Sigmoid colon (tissue), 7 donors: ENCODE measurements around the gene CNTLN. TPM values are rescaled to one million over a fixed set of nuclear protein-coding genes. Genes with fewer than 3 reads are reported as not detected.
A peak's percentile ranks its signal among the peaks of the same experiment; 100 is the strongest.
"Not testable (repeated sequence)": the region's sequence is repeated elsewhere in the genome, so short reads cannot be mapped to it uniquely, and the experiment has no call there.

Experiments
- DNase-seq: peaks from one replicate; pipeline ENCODE4 v3.0.0-alpha.2; 2019
- H3K27ac ChIP-seq, 4 donors: fragments of 200-600 bp; sonication (generic); one replicate each; pipeline ENCODE4 v1.5.1; 2016 to 2019; ENCODE audit warnings: mild to moderate bottlenecking in 1 of 4
- H3K27me3 ChIP-seq, 3 donors: fragments of 200-600 bp; sonication (generic); one replicate each; pipeline ENCODE4 v1.5.1; 2019; ENCODE audit warnings: mild to moderate bottlenecking in 1 of 3
- H3K36me3 ChIP-seq, 4 donors: fragments of 200-600 bp; sonication (generic); one replicate each; pipeline ENCODE4 v1.5.1; 2016 to 2019
- H3K4me1 ChIP-seq, 4 donors: fragments of 200-600 bp; sonication (generic); one replicate each; pipeline ENCODE4 v1.5.1; 2017 to 2019
- H3K4me3 ChIP-seq, 4 donors: fragments of 200-600 bp; sonication (generic); one replicate each; pipeline ENCODE4 v1.5.1; 2017 to 2019; ENCODE audit warnings: mild to moderate bottlenecking in 2 of 4, moderate library complexity in 1 of 4
- H3K9me3 ChIP-seq, 4 donors: fragments of 200-600 bp in 3 of 4; sonication (generic) in 3 of 4; one replicate each; pipeline versions ENCODE4 v1.5.1 to v1.6.1; 2013 to 2019
- EP300 ChIP-seq, 4 donors: sonication (generic); formaldehyde crosslinking; IDR thresholded peaks; one replicate each; pipeline ENCODE4 v1.6.1; 2017; ENCODE audit warnings: antibody characterized with exemption in 4 of 4
- POLR2A ChIP-seq, 2 donors: fragments of 450-650 bp; IDR thresholded peaks; one replicate each; pipeline ENCODE4 v1.6.1; 2016; ENCODE audit warnings: antibody characterized with exemption in 2 of 2, mild to moderate bottlenecking in 2 of 2, moderate library complexity in 2 of 2
- POLR2AphosphoS5 ChIP-seq, 4 donors: sonication (generic); formaldehyde crosslinking; IDR thresholded peaks; one replicate each; pipeline ENCODE4 v1.6.1; 2017; ENCODE audit warnings: antibody characterized with exemption in 4 of 4
- WGBS, 2 donors: extraction: QIAGEN DNeasy Blood & Tissue Kit; methylation state at CpG; one replicate each; pipeline ENCODE4 v1.1.7; 2013; 5-methylcytosine and 5-hydroxymethylcytosine counted together
- intact Hi-C: fragments of 100-400 bp; cut with DNase I; formaldehyde crosslinking; loops from one replicate; pipeline ENCODE4 v1.15.1; 2023
- polyA plus RNA-seq, 3 donors: library from polyadenylated mRNA; stranded (reverse); fragments of 200-250 nt; gene quantifications; one replicate each; pipeline ENCODE4 v1.2.3, GENCODE V29; 2013
- total RNA-seq, 4 donors: library from RNA; depleted of rRNA; stranded (reverse); fragments of >200 nt; gene quantifications; one replicate each; pipeline ENCODE4 v1.1.0, GENCODE V29; 2016
- TF ChIP-seq, protein P1 (sequence below), 4 experiments: fragments of 450-650 bp in 3 of 4; fragments of 200-600 bp in 1 of 4; IDR thresholded peaks; one replicate each; pipeline ENCODE4 v1.5.1; 2016 to 2019; ENCODE audit warnings: antibody characterized with exemption in 4 of 4, mild to moderate bottlenecking in 3 of 4, moderate library complexity in 2 of 4
- donor health status: healthy with polysubstance abuse.
- donor health status: Bipolar disorder and iron deficiency.
- donor health status: healthy.

The CNTLN gene
- total and polyA plus RNA-seq, 7 donors = 0.92 to 22.4 (median 12.1) TPM

DNA sequence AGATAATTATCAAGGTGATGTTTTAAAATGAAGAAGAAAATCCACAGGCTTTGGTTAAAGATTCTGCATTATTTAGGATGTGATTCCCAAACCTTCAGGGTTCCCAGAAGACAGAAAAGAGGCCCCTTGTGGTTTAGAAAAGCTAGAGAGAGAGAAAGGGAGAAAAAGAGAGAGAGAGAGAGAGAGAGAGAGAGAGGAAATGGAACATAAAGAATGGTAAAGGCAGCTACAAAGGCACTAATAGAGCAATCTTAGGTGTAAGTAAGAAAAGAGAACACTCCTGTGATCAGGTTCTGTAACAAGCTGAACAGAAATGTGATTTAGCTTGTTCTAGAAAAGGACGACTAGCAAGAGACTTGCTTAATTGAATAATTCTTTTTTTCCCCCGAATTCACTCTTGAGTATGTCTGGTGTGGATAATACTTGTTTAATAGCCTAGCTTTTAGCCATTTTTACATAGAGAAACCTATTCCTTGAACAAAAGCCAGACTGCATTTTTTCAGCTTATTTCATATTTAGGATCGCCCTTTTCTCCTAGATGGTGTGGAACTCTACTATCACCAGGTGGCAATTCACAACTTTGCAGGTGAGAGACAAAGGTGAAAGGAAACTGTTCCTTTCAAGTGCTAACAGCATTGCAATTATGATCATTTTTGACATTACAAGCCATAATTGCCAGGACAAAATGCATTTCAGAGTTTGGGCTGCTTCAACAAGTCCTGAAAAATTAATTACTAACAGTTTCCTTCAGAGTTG, 386.4 kb downstream of the CNTLN start:
- 91% methylated on average over 3 of the region's 3 CpGs for WGBS, 2 donors
- Histone ChIP-seq H3K36me3 (no peaks in the 10 kb centered on the region), H3K27me3 (no peaks in the 10 kb centered on the region), H3K9me3 (no peaks in the 10 kb centered on the region), H3K4me1 (peaks cover 0 to 10% (median 2%) of the 10 kb centered on the region in 4 donors), H3K4me3 (no peak overlapping the region), H3K27ac (no peak overlapping the region)
- TF ChIP-seq EP300 (IDR thresholded peaks at IDR 0.05) = no peak
- TF ChIP-seq, protein P1, sequence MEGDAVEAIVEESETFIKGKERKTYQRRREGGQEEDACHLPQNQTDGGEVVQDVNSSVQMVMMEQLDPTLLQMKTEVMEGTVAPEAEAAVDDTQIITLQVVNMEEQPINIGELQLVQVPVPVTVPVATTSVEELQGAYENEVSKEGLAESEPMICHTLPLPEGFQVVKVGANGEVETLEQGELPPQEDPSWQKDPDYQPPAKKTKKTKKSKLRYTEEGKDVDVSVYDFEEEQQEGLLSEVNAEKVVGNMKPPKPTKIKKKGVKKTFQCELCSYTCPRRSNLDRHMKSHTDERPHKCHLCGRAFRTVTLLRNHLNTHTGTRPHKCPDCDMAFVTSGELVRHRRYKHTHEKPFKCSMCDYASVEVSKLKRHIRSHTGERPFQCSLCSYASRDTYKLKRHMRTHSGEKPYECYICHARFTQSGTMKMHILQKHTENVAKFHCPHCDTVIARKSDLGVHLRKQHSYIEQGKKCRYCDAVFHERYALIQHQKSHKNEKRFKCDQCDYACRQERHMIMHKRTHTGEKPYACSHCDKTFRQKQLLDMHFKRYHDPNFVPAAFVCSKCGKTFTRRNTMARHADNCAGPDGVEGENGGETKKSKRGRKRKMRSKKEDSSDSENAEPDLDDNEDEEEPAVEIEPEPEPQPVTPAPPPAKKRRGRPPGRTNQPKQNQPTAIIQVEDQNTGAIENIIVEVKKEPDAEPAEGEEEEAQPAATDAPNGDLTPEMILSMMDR (IDR thresholded peaks at IDR 0.05) = no peak
- TF ChIP-seq POLR2AphosphoS5 (IDR thresholded peaks at IDR 0.05) = no peak
- TF ChIP-seq POLR2A (IDR thresholded peaks at IDR 0.05) = no peak
- DNase-seq = no peak
- intact Hi-C loops = no loop called here

DNA sequence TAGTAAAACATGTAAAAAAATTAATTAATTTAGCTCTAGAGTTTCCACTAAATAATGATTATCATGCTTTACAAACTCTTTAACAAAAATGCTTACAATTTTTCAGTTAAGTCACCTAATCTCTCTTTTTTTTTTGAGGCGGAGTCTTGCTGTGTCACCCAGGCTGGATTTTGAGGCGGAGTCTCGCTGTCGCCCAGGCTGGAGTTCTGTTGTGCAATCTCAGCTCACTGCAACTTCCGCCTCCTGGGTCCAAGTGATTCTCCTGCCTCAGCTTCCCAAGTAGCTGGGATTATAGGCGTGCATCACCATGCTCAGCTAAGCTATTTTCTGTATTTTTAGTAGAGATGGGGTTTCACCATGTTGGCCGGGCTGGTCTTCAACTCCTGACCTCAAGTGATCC, 391.9 kb downstream of the CNTLN start:
- H3K27me3 ChIP-seq, intact Hi-C loops, H3K27ac ChIP-seq, H3K9me3 ChIP-seq, H3K4me3 ChIP-seq, H3K4me1 ChIP-seq, H3K36me3 ChIP-seq, DNase-seq: not testable (repeated sequence)
- 82 to 88% methylated on average over 7 of the region's 7 CpGs for WGBS, 2 donors

DNA sequence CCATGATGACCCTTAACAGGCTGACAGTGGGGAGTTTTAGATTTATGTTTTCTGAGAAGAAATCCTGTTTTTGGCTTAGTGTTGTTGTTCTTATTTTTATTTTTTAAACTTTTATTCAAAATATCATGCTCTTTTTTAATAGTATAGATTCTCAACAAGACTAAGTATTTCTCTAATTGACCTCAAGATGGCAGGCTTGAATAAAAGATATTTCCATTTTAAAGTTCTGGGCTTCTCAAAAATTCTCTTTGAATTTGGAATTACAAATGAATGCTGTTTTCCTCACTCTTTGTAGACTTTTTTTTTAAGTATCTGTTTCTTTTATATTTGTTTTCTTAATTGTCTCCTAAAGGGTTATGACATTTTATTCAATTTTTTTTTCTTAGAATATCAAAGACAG, 394.0 kb downstream of the CNTLN start:
- Histone ChIP-seq H3K4me3 (no peak overlapping the region), H3K27ac (no peak overlapping the region), H3K4me1 (no peaks in the 10 kb centered on the region), H3K9me3 (no peaks in the 10 kb centered on the region), H3K27me3 (no peaks in the 10 kb centered on the region), H3K36me3 (no peaks in the 10 kb centered on the region)
- no peak for DNase-seq
- intact Hi-C loops = no loop called here
- no peak for TF ChIP-seq EP300 (IDR thresholded peaks at IDR 0.05)
- TF ChIP-seq, protein P1 (IDR thresholded peaks at IDR 0.05) = no peak
- no peak for TF ChIP-seq POLR2A (IDR thresholded peaks at IDR 0.05)
- TF ChIP-seq POLR2AphosphoS5 (IDR thresholded peaks at IDR 0.05) = no peak

DNA sequence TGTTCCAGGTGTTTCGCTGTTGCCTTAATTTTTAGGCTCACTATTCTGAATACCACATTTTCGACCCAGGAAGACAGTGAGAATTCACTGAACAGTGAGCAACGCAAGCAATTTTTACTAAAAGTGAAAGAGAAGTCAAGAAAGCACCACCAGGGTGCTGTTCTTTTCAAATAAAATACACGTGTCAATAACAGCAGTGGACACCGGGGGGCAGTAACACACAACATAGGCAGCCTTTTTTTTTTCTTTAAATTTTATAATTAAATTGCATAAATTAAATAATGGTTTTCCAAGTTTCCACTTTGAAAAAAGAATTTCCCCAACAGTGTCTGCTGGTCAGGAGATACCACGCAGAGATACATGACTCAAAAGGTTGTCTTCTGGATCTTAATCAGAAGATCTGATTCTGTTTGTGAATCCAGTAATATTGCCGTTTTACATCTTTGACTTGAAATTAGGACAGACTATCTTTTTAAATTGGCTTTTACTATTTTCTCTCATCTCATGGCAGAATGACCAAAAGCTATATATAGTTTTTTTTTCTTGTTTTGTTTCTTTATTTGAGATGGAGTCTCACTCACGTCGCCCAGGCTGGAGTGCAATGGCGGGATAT, 396.9 kb downstream of the CNTLN start:
- WGBS, 2 donors = 42 to 44% methylated on average over 10 of the region's 10 CpGs
- Histone ChIP-seq H3K9me3 (no peaks in the 10 kb centered on the region), H3K4me3 (no peak overlapping the region), H3K36me3 (no peaks in the 10 kb centered on the region), H3K4me1 (no peaks in the 10 kb centered on the region), H3K27ac (no peak overlapping the region), H3K27me3 (no peaks in the 10 kb centered on the region)
- intact Hi-C loops = loop anchor here (5.0 kb wide), 1 partner anchor 681 kb away; no protein-coding TSS in a partner anchor
- DNase-seq = no peak
- no peak for TF ChIP-seq EP300 (IDR thresholded peaks at IDR 0.05)
- TF ChIP-seq, protein P1 (IDR thresholded peaks at IDR 0.05) = peak in 2 of 4 experiments; percentile 39 to 43
- TF ChIP-seq POLR2AphosphoS5 (IDR thresholded peaks at IDR 0.05) = no peak
- no peak for TF ChIP-seq POLR2A (IDR thresholded peaks at IDR 0.05)

DNA sequence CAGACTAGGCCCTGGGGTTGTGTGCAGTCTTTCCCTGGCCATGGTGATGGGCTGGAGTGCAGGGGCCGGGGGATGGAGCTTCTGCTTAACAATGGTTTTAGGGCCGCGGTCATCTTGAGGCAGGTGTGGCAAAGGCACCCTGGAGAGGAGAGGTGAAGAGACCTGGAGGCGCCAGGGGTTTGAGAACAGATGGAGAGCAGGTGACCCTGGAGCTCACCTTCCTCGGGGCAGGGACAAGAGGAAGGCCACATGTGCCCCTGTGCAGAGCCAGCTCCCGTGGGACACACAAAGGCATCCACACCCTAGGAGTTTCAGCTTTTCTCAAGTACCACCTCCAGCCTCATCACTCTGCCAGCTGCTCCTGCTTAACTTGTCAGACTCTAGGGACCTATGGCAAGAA, 397.6 kb downstream of the CNTLN start:
- DNase-seq = no peak
- Histone ChIP-seq H3K9me3 (no peaks in the 10 kb centered on the region), H3K36me3 (no peaks in the 10 kb centered on the region), H3K4me3 (no peak overlapping the region), H3K4me1 (no peaks in the 10 kb centered on the region), H3K27me3 (no peaks in the 10 kb centered on the region), H3K27ac (no peak overlapping the region)
- WGBS, 2 donors = 80 to 88% methylated on average over 6 of the region's 6 CpGs
- intact Hi-C loops = loop anchor here (5.0 kb wide), 1 partner anchor 680 kb away; no protein-coding TSS in a partner anchor
- TF ChIP-seq EP300 (IDR thresholded peaks at IDR 0.05) (no peak), POLR2A (IDR thresholded peaks at IDR 0.05) (no peak), POLR2AphosphoS5 (IDR thresholded peaks at IDR 0.05) (no peak)
- TF ChIP-seq, protein P1 (IDR thresholded peaks at IDR 0.05) = no peak
